HG03064 (cell line): Measurements from ENCODE around the gene ESPNL.

Experiments used
- ATAC-seq: cut with Tn5 transposase; IDR thresholded peaks from one replicate; pipeline ENCODE4 v1.9.1; 2021; ENCODE audit warnings: low read depth; ENCODE audit not compliant: unreplicated experiment

Gene ESPNL

GRCh38 chr2:238077292-238077691, 22.8 kb upstream of the ESPNL start:
- no peak for ATAC-seq

GRCh38 chr2:238079874-238080327, 20.2 kb upstream of the ESPNL start:
- ATAC-seq = no peak

GRCh38 chr2:238080518-238080917, 19.6 kb upstream of the ESPNL start:
- ATAC-seq = no peak

GRCh38 chr2:238081150-238081549, 19.0 kb upstream of the ESPNL start:
- no peak for ATAC-seq

GRCh38 chr2:238081561-238081960, 18.6 kb upstream of the ESPNL start:
- ATAC-seq = no peak

- ATAC-seq = no peak
These were observed 18.0 kb upstream of the ESPNL start for GRCh38 chr2:238082151-238082550.

GRCh38 chr2:238082827-238083226, 17.3 kb upstream of the ESPNL start:
- no peak for ATAC-seq

GRCh38 chr2:238083919-238084318, 16.2 kb upstream of the ESPNL start:
- ATAC-seq = no peak

GRCh38 chr2:238084761-238085160, 15.4 kb upstream of the ESPNL start:
- no peak for ATAC-seq

GRCh38 chr2:238085899-238086298, 14.2 kb upstream of the ESPNL start:
- no peak for ATAC-seq

GRCh38 chr2:238087211-238087610, 12.9 kb upstream of the ESPNL start:
- ATAC-seq = no peak

- no peak for ATAC-seq
These were observed 9.3 kb upstream of the ESPNL start for GRCh38 chr2:238090887-238091286.

GRCh38 chr2:238091436-238092060, 8.6 kb upstream of the ESPNL start:
- no peak for ATAC-seq

GRCh38 chr2:238092486-238093035, 7.6 kb upstream of the ESPNL start:
- ATAC-seq = no peak

- ATAC-seq = no peak
These were observed 6.7 kb upstream of the ESPNL start for GRCh38 chr2:238093181-238094140.

- ATAC-seq = no peak
These were observed 5.6 kb upstream of the ESPNL start for GRCh38 chr2:238094438-238095022.

- ATAC-seq = no peak
These were observed 5.0 kb upstream of the ESPNL start for GRCh38 chr2:238095143-238095542.

GRCh38 chr2:238096311-238097011, 3.7 kb upstream of the ESPNL start:
- ATAC-seq = no peak

GRCh38 chr2:238097201-238097987, 2.7 kb upstream of the ESPNL start:
- ATAC-seq = no peak
